SK-N-SH (cell line): ENCODE measurements around the gene TSHZ3. TPM values are rescaled to one million over a fixed set of nuclear protein-coding genes. Genes with fewer than 3 reads are reported as not detected.

Experiments
- CTCF ChIA-PET: fragments of 300-600, 350-600 bp; formaldehyde crosslinking; extraction: SDS; loops from one replicate; lab custom pipeline; 2021; lab: Yijun Ruan, JAX
- POLR2A ChIA-PET: fragments of 350-600 bp; sonication (Branson Sonifier 250); formaldehyde crosslinking; extraction: SDS; loops from one replicate; lab custom pipeline; 2020; ENCODE audit warnings: antibody characterized with exemption, inconsistent platforms; lab: Yijun Ruan, JAX
- DNase-seq: peaks from one replicate; pipeline ENCODE4 v3.0.0; 2012
- H2AFZ ChIP-seq: fragments of 200-600 bp; sonication (generic); 2 replicates; pipeline ENCODE4 v1.8.1; 2016; ENCODE audit warnings: antibody characterized with exemption, mild to moderate bottlenecking, low read depth
- H3F3A ChIP-seq: fragments of 200-600 bp; sonication (generic); replicated peaks from 2 replicates; pipeline ENCODE3; 2016; ENCODE audit warnings: antibody characterized with exemption, mild to moderate bottlenecking; ENCODE audit not compliant: insufficient read depth
- H3K27ac ChIP-seq, 2 experiments: fragments of 200-500 bp in 1 of 2; fragments of 200-600 bp in 1 of 2; sonication (Bioruptor generic) in 1 of 2; sonication (generic), shearing (Covaris generic) in 1 of 2; 2 replicates each; pipeline versions ENCODE4 v1.5.1 to v1.6.1; 2014 to 2016; ENCODE audit warnings: low read depth in 2 of 2, inconsistent platforms in 1 of 2, low read length in 1 of 2, mild to moderate bottlenecking in 1 of 2, mixed read lengths in 1 of 2
- H3K27me3 ChIP-seq: fragments of 200-600 bp; sonication (generic), shearing (Covaris generic); 2 replicates; pipeline ENCODE4 v1.6.1; 2016; ENCODE audit warnings: mixed run types; ENCODE audit not compliant: insufficient read depth
- H3K36me3 ChIP-seq, 2 experiments: fragments of 200-500 bp in 1 of 2; fragments of 200-600 bp in 1 of 2; sonication (Bioruptor generic) in 1 of 2; sonication (generic) in 1 of 2; replicated peaks in 1 of 2; 2 replicates each; pipeline versions ENCODE3 to v1.5.1; 2014 to 2016; ENCODE audit warnings: low read length in 1 of 2, mild to moderate bottlenecking in 1 of 2; ENCODE audit not compliant: insufficient read depth in 2 of 2, control insufficient read depth in 1 of 2
- H3K4me1 ChIP-seq, 2 experiments: fragments of 200-500 bp in 1 of 2; fragments of 200-600 bp in 1 of 2; sonication (Bioruptor generic) in 1 of 2; sonication (generic), shearing (Covaris generic) in 1 of 2; 2 replicates each; pipeline versions ENCODE4 v1.5.1 to v1.6.1; 2014 to 2016; ENCODE audit warnings: low read depth in 1 of 2, low read length in 1 of 2, mixed run types in 1 of 2; ENCODE audit not compliant: insufficient read depth in 2 of 2, control insufficient read depth in 1 of 2
- H3K4me2 ChIP-seq: fragments of 200-600 bp; sonication (generic), shearing (Covaris generic); 2 replicates; pipeline ENCODE4 v1.6.1; 2017; ENCODE audit warnings: mixed run types
- H3K4me3 ChIP-seq, 2 experiments: fragments of 200-500 bp in 1 of 2; fragments of 200-600 bp in 1 of 2; sonication (Bioruptor generic) in 1 of 2; sonication (generic), shearing (Covaris generic) in 1 of 2; 2 replicates each; pipeline versions ENCODE4 v1.5.1 to v1.8.1; 2014 to 2016; ENCODE audit warnings: low read depth in 2 of 2, inconsistent platforms in 1 of 2, low read length in 1 of 2, mild to moderate bottlenecking in 1 of 2, mixed read lengths in 1 of 2, moderate library complexity in 1 of 2
- H3K79me2 ChIP-seq: fragments of 200-600 bp; sonication (generic); 2 replicates; pipeline ENCODE4 v1.8.1; 2017; ENCODE audit warnings: mild to moderate bottlenecking; ENCODE audit not compliant: insufficient read depth
- H3K9ac ChIP-seq: fragments of 200-600 bp; sonication (generic); 2 replicates; pipeline ENCODE4 v1.6.1; 2017; ENCODE audit warnings: mixed run types
- H3K9me2 ChIP-seq: fragments of 200-600 bp; sonication (generic); 2 replicates; pipeline ENCODE4 v1.6.1; 2017; ENCODE audit warnings: mixed run types
- H3K9me3 ChIP-seq: fragments of 200-600 bp; sonication (generic); 2 replicates; pipeline ENCODE4 v1.6.1; 2017; ENCODE audit warnings: mixed run types, mild to moderate bottlenecking, moderate library complexity
- H4K20me1 ChIP-seq: fragments of 200-600 bp; sonication (generic); 2 replicates; pipeline ENCODE4 v1.6.1; 2017; ENCODE audit warnings: mild to moderate bottlenecking, mixed run types; ENCODE audit not compliant: insufficient read depth
- CHD2 ChIP-seq: fragments of 150-350 bp; IDR thresholded peaks from 2 replicates; pipeline ENCODE4 v1.6.1; 2018; ENCODE audit warnings: low read length; ENCODE audit not compliant: partially characterized antibody
- ELF1 ChIP-seq: IDR thresholded peaks from 2 replicates; pipeline ENCODE4 v1.4.0; 2012
- FOXM1 ChIP-seq: IDR thresholded peaks from 2 replicates; pipeline ENCODE4 v1.4.0; 2012; ENCODE audit warnings: low read depth, mild to moderate bottlenecking
- JUND ChIP-seq: IDR thresholded peaks from 2 replicates; pipeline ENCODE4 v1.4.0; 2012
- MAX ChIP-seq: IDR thresholded peaks from 2 replicates; pipeline ENCODE4 v1.4.0; 2012; ENCODE audit warnings: low read depth
- PBX3 ChIP-seq: IDR thresholded peaks from 2 replicates; pipeline ENCODE4; 2012
- POLR2AphosphoS5 ChIP-seq: IDR thresholded peaks from 2 replicates; pipeline ENCODE4 v1.6.1; 2012; ENCODE audit warnings: low read depth, low read length
- RAD21 ChIP-seq: IDR thresholded peaks from 2 replicates; pipeline ENCODE4 v1.6.1; 2012; ENCODE audit warnings: mild to moderate bottlenecking, low read length
- RCOR1 ChIP-seq: fragments of 150-350 bp; IDR thresholded peaks from 2 replicates; pipeline ENCODE4 v1.6.1; 2017; ENCODE audit warnings: antibody characterized with exemption, low read length
- RFX5 ChIP-seq: IDR thresholded peaks from 2 replicates; pipeline ENCODE4 v1.6.1; 2012; ENCODE audit warnings: mild to moderate bottlenecking, improper control_type of control experiment, low read length
- RXRA ChIP-seq: IDR thresholded peaks from 2 replicates; pipeline ENCODE4 v1.4.0; 2012; ENCODE audit warnings: low read depth, mild to moderate bottlenecking, borderline replicate concordance
- TAF1 ChIP-seq: IDR thresholded peaks from 2 replicates; pipeline ENCODE4 v1.6.1; 2012; ENCODE audit warnings: low read depth, mild to moderate bottlenecking, low read length, moderate library complexity, borderline replicate concordance
- USF1 ChIP-seq: IDR thresholded peaks from 2 replicates; pipeline ENCODE4 v1.4.0; 2012; ENCODE audit warnings: low read depth, borderline replicate concordance
- WGBS: methylation state at CpG from one replicate; pipeline ENCODE4 v1.1.6; 2017; ENCODE audit warnings: low lambda C conversion rate; 5-methylcytosine and 5-hydroxymethylcytosine counted together
- polyA plus RNA-seq, 3 experiments: library from polyadenylated mRNA; depleted of rRNA; stranded (reverse); fragments of >200 nt; gene quantifications; 2 replicates each; pipeline ENCODE4 v1.2.3, GENCODE V29; 2012
- TF ChIP-seq, protein P1 (sequence below): fragments of 150-350 bp; IDR thresholded peaks from 2 replicates; pipeline ENCODE4 v1.6.1; 2016; ENCODE audit warnings: mild to moderate bottlenecking, low read depth, low read length
- TF ChIP-seq, protein P2 (sequence below): fragments of 150-350 bp; IDR thresholded peaks from 2 replicates; pipeline ENCODE4 v1.6.1; 2017; ENCODE audit warnings: antibody characterized with exemption, low read length, low read depth, borderline replicate concordance
- TF ChIP-seq, protein P3 (sequence below): IDR thresholded peaks from 2 replicates; pipeline ENCODE4 v1.4.0; 2012; ENCODE audit warnings: low read depth, borderline replicate concordance
- TF ChIP-seq, protein P4 (sequence below): fragments of 200-600 bp; sonication (generic); IDR thresholded peaks from 2 replicates; pipeline ENCODE4 v1.6.1; 2017; ENCODE audit warnings: antibody characterized with exemption, mild to moderate bottlenecking, moderate library complexity

TSHZ3 gene
- polyA plus RNA-seq, 1 of the 3 experiments (the other 2 are of a cell fraction), result 3.3 TPM

DNA sequence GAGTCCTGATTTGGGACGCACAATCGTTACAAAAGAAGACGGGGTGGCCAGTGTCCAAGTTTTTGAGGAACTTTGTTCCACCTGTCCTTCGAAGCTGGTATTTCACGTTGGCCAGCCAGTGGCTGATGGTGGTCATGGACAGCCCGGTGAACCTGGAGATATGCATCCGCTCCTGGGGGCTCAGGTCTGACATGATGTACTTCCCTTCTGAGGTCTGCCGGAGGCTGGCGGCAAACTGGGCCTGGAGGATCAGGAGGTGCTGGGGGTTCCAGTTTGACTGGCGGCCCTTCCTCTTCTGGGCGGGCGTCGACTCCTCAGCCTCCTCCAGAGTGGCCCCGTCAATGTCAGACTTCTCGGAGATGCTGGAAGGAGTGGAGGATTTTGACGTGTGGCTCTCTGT, 72.4 kb downstream of the TSHZ3 start:
- Histone ChIP-seq H3K4me3 (no peak overlapping the region), H3K9ac (no peak overlapping the region), H3K4me2 (no peak overlapping the region), H3K27ac (no peak overlapping the region), H3K4me1 (peaks cover 0 to 17% of the 10 kb centered on the region in 2 experiments; a peak in 1 of 4 replicates), H3K27me3 (no peaks in the 10 kb centered on the region), H3K36me3 (peaks cover 0 to 5% of the 10 kb centered on the region in 2 experiments), H3K9me2 (no peaks in the 10 kb centered on the region), H4K20me1 (no peaks in the 10 kb centered on the region), H3K9me3 (no peaks in the 10 kb centered on the region), H2AFZ (no peak overlapping the region), H3K79me2 (no peaks in the 10 kb centered on the region), H3F3A (no peaks in the 10 kb centered on the region)
- POLR2A ChIA-PET, result no interaction called here
- CTCF ChIA-PET, result no interaction called here
- DNase-seq, result no peak
- 81% methylated on average over 11 of the region's 16 CpGs for WGBS
- TF ChIP-seq RFX5 (no peak), RXRA (no peak), TAF1 (no peak), PBX3 (no peak), JUND (no peak), RCOR1 (no peak), ELF1 (no peak), FOXM1 (no peak), USF1 (no peak), MAX (no peak), CHD2 (no peak), RAD21 (no peak), POLR2AphosphoS5 (no peak)
- TF ChIP-seq, protein P1, sequence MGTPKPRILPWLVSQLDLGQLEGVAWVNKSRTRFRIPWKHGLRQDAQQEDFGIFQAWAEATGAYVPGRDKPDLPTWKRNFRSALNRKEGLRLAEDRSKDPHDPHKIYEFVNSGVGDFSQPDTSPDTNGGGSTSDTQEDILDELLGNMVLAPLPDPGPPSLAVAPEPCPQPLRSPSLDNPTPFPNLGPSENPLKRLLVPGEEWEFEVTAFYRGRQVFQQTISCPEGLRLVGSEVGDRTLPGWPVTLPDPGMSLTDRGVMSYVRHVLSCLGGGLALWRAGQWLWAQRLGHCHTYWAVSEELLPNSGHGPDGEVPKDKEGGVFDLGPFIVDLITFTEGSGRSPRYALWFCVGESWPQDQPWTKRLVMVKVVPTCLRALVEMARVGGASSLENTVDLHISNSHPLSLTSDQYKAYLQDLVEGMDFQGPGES, result no peak
- TF ChIP-seq, protein P2, sequence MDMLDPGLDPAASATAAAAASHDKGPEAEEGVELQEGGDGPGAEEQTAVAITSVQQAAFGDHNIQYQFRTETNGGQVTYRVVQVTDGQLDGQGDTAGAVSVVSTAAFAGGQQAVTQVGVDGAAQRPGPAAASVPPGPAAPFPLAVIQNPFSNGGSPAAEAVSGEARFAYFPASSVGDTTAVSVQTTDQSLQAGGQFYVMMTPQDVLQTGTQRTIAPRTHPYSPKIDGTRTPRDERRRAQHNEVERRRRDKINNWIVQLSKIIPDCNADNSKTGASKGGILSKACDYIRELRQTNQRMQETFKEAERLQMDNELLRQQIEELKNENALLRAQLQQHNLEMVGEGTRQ, result no peak
- TF ChIP-seq, protein P3, sequence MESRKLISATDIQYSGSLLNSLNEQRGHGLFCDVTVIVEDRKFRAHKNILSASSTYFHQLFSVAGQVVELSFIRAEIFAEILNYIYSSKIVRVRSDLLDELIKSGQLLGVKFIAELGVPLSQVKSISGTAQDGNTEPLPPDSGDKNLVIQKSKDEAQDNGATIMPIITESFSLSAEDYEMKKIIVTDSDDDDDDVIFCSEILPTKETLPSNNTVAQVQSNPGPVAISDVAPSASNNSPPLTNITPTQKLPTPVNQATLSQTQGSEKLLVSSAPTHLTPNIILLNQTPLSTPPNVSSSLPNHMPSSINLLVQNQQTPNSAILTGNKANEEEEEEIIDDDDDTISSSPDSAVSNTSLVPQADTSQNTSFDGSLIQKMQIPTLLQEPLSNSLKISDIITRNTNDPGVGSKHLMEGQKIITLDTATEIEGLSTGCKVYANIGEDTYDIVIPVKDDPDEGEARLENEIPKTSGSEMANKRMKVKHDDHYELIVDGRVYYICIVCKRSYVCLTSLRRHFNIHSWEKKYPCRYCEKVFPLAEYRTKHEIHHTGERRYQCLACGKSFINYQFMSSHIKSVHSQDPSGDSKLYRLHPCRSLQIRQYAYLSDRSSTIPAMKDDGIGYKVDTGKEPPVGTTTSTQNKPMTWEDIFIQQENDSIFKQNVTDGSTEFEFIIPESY, result no peak
- TF ChIP-seq, protein P4, sequence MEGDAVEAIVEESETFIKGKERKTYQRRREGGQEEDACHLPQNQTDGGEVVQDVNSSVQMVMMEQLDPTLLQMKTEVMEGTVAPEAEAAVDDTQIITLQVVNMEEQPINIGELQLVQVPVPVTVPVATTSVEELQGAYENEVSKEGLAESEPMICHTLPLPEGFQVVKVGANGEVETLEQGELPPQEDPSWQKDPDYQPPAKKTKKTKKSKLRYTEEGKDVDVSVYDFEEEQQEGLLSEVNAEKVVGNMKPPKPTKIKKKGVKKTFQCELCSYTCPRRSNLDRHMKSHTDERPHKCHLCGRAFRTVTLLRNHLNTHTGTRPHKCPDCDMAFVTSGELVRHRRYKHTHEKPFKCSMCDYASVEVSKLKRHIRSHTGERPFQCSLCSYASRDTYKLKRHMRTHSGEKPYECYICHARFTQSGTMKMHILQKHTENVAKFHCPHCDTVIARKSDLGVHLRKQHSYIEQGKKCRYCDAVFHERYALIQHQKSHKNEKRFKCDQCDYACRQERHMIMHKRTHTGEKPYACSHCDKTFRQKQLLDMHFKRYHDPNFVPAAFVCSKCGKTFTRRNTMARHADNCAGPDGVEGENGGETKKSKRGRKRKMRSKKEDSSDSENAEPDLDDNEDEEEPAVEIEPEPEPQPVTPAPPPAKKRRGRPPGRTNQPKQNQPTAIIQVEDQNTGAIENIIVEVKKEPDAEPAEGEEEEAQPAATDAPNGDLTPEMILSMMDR, result no peak
